ENCODE measurements around the gene REC8.

GRCh38 chr14:24159777-24160498, 11.9 kb upstream of the REC8 start:
- TF ChIP-seq POLR2A (IDR thresholded peaks at IDR 0.05) (no peak), CTCF (IDR thresholded peaks at IDR 0.05) (no peak), POLR2AphosphoS5 (IDR thresholded peaks at IDR 0.05) (no peak)

All from suprapubic skin (tissue), 4 donors.